Measurements from ENCODE around the gene TUBD1. TPM values are rescaled to one million over a fixed set of nuclear protein-coding genes. Genes with fewer than 3 reads are reported as not detected.

The TUBD1 gene
- total RNA-seq, 1 donor from 2014 or later, result 9.7 TPM

- Mint-ChIP-seq H3K4me3 (ENCODE audit: unreplicated experiment) (no peak overlapping the region), H3K4me1 (ENCODE audit: low read depth, unreplicated experiment) (no peaks in the 10 kb centered on the region), H3K27me3 (ENCODE audit: unreplicated experiment) (no peaks in the 10 kb centered on the region), H3K9me3 (ENCODE audit: unreplicated experiment) (no peaks in the 10 kb centered on the region), H3K27ac (ENCODE audit: unreplicated experiment) (no peak overlapping the region), H3K36me3 (ENCODE audit: unreplicated experiment) (no peaks in the 10 kb centered on the region)
- TF ChIP-seq CTCF (IDR thresholded peaks at IDR 0.05; ENCODE audit: partially characterized antibody, unreplicated experiment), result no peak
- no peak for DNase-seq
These were observed 6.4 kb upstream of the TUBD1 start for GRCh38 chr17:59899099-59899498.

- Mint-ChIP-seq H3K27ac (ENCODE audit: unreplicated experiment) (no peak overlapping the region), H3K4me3 (ENCODE audit: unreplicated experiment) (no peak overlapping the region), H3K27me3 (ENCODE audit: unreplicated experiment) (peaks cover 13% of the 10 kb centered on the region), H3K4me1 (ENCODE audit: low read depth, unreplicated experiment) (peaks cover 5% of the 10 kb centered on the region), H3K36me3 (ENCODE audit: unreplicated experiment) (no peaks in the 10 kb centered on the region), H3K9me3 (ENCODE audit: unreplicated experiment) (peaks cover 5% of the 10 kb centered on the region)
- DNase-seq, result no peak
- no peak for TF ChIP-seq CTCF (IDR thresholded peaks at IDR 0.05; ENCODE audit: partially characterized antibody, unreplicated experiment)
These were observed 4.3 kb upstream of the TUBD1 start for GRCh38 chr17:59897090-59897489.

GRCh38 chr17:59893676-59894100, 945 bp upstream of the TUBD1 start:
- peak overlapping the region; percentile 96 for H3K4me3 Mint-ChIP-seq (ENCODE audit: unreplicated experiment)
- peaks cover 5% of the 10 kb centered on the region for H3K9me3 Mint-ChIP-seq (ENCODE audit: unreplicated experiment)
- TF ChIP-seq CTCF (IDR thresholded peaks at IDR 0.05; ENCODE audit: partially characterized antibody, unreplicated experiment), result no peak
- no peaks in the 10 kb centered on the region for H3K36me3 Mint-ChIP-seq (ENCODE audit: unreplicated experiment)
- H3K27ac Mint-ChIP-seq (ENCODE audit: unreplicated experiment), result peak overlapping the region; percentile 98
- H3K27me3 Mint-ChIP-seq (ENCODE audit: unreplicated experiment), result peaks cover 13% of the 10 kb centered on the region
- peaks cover 5% of the 10 kb centered on the region for H3K4me1 Mint-ChIP-seq (ENCODE audit: low read depth, unreplicated experiment)
- DNase-seq, result no peak

- no peak for DNase-seq
- H3K4me3 Mint-ChIP-seq (ENCODE audit: unreplicated experiment), result peak overlapping the region; percentile 96
- H3K4me1 Mint-ChIP-seq (ENCODE audit: low read depth, unreplicated experiment), result peaks cover 5% of the 10 kb centered on the region
- no peaks in the 10 kb centered on the region for H3K36me3 Mint-ChIP-seq (ENCODE audit: unreplicated experiment)
- peak overlapping the region; percentile 98 for H3K27ac Mint-ChIP-seq (ENCODE audit: unreplicated experiment)
- TF ChIP-seq CTCF (IDR thresholded peaks at IDR 0.05; ENCODE audit: partially characterized antibody, unreplicated experiment), result no peak
- H3K27me3 Mint-ChIP-seq (ENCODE audit: unreplicated experiment), result peaks cover 13% of the 10 kb centered on the region
- H3K9me3 Mint-ChIP-seq (ENCODE audit: unreplicated experiment), result peaks cover 5% of the 10 kb centered on the region
These were observed 356 bp downstream of the TUBD1 start for GRCh38 chr17:59892251-59892923.

GRCh38 chr17:59890720-59891119, 2.0 kb downstream of the TUBD1 start:
- peaks cover 5% of the 10 kb centered on the region for H3K4me1 Mint-ChIP-seq (ENCODE audit: low read depth, unreplicated experiment)
- no peak for TF ChIP-seq CTCF (IDR thresholded peaks at IDR 0.05; ENCODE audit: partially characterized antibody, unreplicated experiment)
- peak overlapping the region; percentile 9 for H3K4me3 Mint-ChIP-seq (ENCODE audit: unreplicated experiment)
- H3K9me3 Mint-ChIP-seq (ENCODE audit: unreplicated experiment), result peaks cover 5% of the 10 kb centered on the region
- H3K27ac Mint-ChIP-seq (ENCODE audit: unreplicated experiment), result no peak overlapping the region
- no peak for DNase-seq
- peaks cover 13% of the 10 kb centered on the region for H3K27me3 Mint-ChIP-seq (ENCODE audit: unreplicated experiment)
- H3K36me3 Mint-ChIP-seq (ENCODE audit: unreplicated experiment), result no peaks in the 10 kb centered on the region

Data from glutamatergic neuron (in vitro differentiated cells).